HuH-7.5 (cell line): ENCODE measurements around the gene LSAMP.
A peak's percentile ranks its signal among the peaks of the same experiment; 100 is the strongest.

ENCODE experiments used
- DNase-seq: peaks from one replicate; pipeline ENCODE4 v3.0.0; 2011; ENCODE audit warnings: low spot score

The LSAMP gene

GRCh38 chr3:116429479-116430269 is 15.6 kb downstream of the LSAMP start:
- DNase-seq = no peak

DNA sequence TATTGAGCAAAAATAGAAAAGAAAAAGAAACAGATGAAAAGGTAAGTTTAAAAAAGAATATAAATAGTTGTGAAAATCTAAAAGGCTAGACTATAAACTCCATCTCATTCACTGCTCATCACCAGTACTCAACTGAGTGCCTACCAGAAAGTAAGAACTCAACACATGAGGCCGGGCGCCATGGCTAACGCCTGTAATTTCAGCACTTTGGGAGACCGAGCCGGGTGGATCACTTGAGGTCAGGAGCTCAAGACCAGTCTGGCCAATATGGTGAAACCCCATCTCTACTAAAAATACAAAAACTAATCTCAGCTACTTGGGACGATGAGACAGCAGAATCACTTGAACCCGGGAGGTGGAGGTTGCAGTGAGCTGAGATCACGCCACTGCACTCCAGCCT is 19.3 kb downstream of the LSAMP start:
- no peak for DNase-seq

GRCh38 chr3:116425126-116425525 is 20.2 kb downstream of the LSAMP start:
- DNase-seq = peak; percentile 13

GRCh38 chr3:116423945-116424344 is 21.3 kb downstream of the LSAMP start:
- no peak for DNase-seq

DNA sequence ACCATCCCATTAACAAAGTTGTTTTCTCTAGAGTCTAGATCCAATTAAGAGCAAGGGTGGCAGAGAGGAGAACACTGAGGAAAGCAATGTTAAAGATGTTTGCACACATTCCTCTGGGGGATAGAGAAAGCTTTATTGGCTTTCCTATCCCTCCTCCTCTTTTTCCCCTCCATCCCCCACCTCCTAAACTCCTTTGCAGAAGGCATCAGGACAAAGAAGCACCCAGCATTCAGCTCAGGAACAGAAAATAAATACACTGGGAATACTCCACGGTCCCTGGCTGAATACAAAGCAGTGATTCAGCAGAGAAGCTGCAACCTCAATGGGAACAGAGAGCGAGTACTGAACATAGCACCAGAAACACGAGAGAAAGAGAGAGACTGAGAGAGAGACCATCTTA is 21.9 kb downstream of the LSAMP start:
- no peak for DNase-seq

GRCh38 chr3:116417151-116417550 is 28.1 kb downstream of the LSAMP start:
- no peak for DNase-seq

DNA sequence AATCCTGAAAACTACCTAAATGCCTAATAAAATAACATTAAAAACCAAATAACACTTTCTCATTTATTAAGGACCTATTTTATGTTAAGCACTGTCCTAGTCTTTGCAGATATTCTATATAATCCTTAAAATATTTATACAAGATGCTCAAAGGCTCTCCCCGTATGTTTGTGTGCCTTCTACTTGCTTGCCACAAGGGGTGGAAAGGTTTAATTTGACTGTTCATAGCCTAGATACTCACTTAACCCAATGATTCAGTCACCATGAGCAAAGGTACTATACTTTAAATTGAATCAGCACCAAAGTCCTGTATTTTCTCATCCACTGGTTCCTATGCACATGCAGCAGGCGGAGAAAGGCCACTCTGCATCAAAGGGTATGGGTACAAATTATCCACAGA is 32.0 kb downstream of the LSAMP start:
- no peak for DNase-seq

- DNase-seq = no peak
Observed at GRCh38 chr3:116408473-116408872, 36.8 kb downstream of the LSAMP start.

DNA sequence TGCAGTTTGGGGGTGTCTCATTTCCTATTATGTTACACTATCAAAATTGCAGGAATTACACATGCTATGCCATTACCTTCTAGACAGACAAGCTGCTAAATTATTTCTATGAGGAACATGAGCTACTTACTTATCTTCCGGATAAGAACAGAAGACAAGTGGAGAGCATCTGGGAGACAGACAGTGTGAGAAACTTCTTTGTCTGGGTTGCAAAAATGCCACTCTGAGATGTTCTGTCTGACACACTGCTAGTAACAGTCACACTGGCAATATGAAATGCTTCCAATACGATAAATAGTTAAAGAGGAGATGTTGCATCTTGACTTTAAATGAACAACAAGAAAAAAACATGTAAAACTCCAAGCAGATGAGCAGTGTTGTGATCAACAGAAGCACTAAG is 40.1 kb downstream of the LSAMP start:
- no peak for DNase-seq

- DNase-seq = no peak
Observed at GRCh38 chr3:116399701-116400226, 45.5 kb downstream of the LSAMP start.

DNA sequence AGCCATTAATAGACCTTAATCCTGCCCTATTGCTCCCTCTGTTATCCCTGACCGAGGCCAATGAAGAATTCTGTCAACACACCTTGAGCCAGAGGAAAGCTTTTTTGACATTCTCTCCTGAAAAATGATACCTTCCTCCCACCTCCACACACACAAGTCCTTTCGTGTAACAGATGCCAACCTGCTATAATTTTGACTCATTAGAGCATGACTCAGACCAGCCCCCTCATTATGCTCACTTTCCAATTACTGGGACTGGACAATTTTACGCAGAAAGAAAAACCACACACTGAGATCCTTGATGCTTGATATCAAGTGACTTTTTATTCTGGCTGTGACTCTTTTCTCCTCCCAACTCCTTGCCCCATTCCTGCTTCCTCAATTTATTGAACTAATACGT is 50.9 kb downstream of the LSAMP start:
- DNase-seq = no peak

DNA sequence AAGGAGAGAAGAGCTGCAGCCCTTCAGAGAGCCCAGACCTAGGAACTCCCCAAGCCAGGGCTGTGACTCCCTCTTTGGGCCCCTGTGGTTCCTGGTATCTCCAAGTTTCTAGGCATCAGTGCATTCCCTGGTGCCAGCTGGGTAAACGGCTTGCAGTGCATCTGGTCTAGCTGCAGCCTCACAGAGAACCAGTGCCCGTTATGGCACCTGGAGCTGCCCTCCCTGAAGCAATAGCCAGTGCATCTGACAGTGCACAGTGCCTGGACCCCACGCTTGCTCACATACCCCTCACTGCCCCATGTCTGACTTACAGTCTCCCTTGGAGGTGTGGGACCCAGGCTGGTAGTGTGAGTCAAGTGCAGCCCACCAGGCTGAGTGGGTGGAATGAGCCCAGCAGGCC is 52.1 kb downstream of the LSAMP start:
- DNase-seq = no peak

- DNase-seq = no peak
Observed at GRCh38 chr3:116392291-116392690, 53.0 kb downstream of the LSAMP start.

DNA sequence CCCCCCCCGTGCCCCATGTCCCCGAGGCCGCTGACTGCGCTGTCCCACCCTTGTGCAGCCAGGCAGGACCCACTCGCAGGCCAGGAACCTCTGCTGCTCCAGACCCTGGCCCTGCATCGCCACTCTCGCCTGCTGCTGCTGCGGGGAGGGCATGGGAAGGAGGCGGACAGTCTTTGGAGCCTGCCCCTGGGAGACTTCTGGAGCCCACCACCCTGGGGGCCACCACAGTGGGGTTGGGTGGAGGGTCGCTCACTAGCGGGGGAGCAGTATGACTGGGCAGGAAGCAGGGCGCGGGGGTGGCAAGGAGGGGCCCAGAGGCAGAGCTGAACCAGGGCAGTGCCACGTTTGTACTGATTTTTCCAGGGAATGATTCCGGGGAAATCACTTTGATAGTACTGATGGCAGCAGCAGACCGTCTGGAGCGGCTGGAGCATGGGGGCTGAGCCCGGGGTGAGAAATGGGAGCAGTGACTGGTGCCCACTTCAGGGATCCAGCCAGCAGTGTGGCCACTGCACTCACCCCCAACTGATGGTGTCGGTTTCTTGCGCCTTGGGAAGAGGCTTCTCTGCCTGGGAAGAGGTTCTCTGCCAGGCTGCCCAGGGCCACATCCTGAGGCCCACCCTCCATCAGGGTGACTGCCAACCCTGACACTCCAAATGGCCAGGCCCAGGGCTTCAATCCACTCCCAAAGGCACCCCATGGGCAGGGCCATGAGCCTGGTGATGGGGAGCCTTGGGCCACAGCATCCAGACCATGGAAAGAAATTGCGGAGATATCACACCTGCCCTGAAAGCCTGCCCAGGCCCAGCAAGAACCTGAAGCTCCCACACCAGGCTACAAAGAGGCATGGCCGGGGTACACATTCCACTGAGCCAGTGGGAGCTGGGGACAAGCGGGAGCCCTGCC is 53.7 kb downstream of the LSAMP start:
- no peak for DNase-seq

GRCh38 chr3:116390318-116390717 is 55.0 kb downstream of the LSAMP start:
- DNase-seq = no peak

DNA sequence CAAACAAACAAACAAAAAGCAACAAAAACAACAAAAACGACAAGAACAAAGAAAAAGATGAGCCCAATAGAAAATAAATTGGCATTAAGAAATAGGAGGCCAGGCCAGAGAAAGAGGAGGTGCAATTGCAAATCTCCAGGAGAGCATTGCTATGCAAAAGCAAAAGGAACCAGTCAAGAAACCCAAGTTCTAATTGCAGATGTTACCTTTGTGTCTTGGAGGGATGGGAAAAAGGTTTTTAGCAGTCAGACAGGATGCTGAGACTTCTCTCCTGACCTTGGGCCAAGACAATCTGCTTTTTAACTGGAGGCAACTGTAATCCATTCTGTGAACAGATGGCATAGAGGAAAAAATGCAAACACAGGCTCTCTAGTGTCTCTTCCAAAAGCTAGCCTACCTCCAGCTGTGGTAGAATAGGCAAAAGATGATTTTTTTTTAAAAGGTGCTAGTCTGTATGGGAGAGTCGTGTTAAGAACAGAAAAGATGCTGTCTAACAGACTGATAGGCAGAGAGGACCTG is 56.4 kb downstream of the LSAMP start:
- DNase-seq = no peak

DNA sequence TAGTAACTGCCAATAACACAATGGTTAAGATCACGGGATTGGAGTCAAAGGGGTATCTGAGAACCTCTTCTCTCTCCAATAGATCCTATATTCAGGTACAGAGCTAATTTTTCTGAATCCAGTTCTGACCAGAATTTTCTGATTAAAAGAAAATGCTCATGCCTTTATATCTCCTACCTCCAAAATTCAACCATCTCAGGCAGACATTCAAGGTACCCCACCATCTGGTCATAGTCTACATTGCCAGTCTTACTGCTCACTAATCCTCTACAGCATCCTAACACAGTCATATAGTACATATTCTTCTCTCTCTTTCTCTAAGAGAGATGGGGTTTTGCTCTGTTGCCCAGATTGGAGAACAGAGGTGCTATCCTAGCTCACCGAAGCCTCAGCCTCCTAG is 59.1 kb downstream of the LSAMP start:
- no peak for DNase-seq

DNA sequence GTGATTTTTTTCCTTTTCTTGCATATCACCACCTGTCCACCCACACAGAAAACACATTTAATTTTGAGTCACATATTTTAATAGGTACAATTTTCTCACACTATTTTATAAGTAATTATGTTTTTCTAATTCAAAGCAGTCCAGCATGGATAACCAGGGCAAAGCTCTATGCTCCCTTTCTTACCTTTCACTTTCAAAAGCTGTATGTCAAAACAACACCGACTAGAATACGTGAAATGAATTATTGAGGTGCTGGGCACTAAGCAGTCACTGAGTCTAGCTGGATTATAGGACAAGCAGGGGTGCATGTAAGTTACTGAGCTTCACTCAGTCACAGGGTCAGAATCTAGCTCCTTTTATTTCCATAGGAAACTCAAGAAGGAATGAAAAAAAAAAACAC is 60.6 kb downstream of the LSAMP start:
- no peak for DNase-seq

GRCh38 chr3:116378077-116378476 is 67.2 kb downstream of the LSAMP start:
- no peak for DNase-seq

- no peak for DNase-seq
Observed at GRCh38 chr3:116374901-116375300, 70.4 kb downstream of the LSAMP start.

GRCh38 chr3:116367761-116368395 is 77.4 kb downstream of the LSAMP start:
- DNase-seq = no peak

DNA sequence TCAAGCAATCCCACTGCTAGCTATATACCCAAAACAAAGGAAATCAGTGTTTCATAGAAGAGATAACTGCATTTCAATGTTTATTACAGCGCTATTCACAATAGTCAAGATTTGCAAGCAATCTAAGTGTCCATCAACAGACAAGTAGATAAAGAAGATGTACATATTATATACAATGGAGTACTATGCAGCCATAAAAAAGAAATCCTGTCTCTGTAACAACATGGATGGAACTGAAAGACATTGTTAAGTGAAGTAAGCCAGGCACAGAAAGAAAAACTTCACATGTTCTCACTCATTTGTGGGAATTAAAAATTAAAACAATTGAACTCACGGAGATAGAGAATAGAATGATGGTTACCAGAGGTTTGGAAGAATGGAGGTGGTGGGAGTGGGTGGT is 89.2 kb downstream of the LSAMP start:
- DNase-seq = no peak
